Type B pancreatic cell (in vitro differentiated cells): Measurements from ENCODE around the gene DTNB. TPM values are rescaled to one million over a fixed set of nuclear protein-coding genes. Genes with fewer than 3 reads are reported as not detected.

Source experiments
- DNase-seq: peaks from one replicate; pipeline ENCODE4 v3.0.0; 2021; ENCODE audit warnings: mixed read lengths; ENCODE audit not compliant: unreplicated experiment; ENCODE audit errors: extremely low spot score
- H3K27ac Mint-ChIP-seq: 2 replicates; pipeline ENCODE4 v1.8.0; 2021; ENCODE audit warnings: mild to moderate bottlenecking, mixed read lengths
- H3K27me3 Mint-ChIP-seq: 2 replicates; pipeline ENCODE4 v1.8.0; 2021; ENCODE audit warnings: mixed read lengths
- H3K36me3 Mint-ChIP-seq: 2 replicates; pipeline ENCODE4 v1.8.0; 2021; ENCODE audit warnings: mixed read lengths
- H3K4me1 Mint-ChIP-seq: one replicate; pipeline ENCODE4 v1.8.0; 2021; ENCODE audit warnings: mixed read lengths; ENCODE audit not compliant: unreplicated experiment
- H3K4me3 Mint-ChIP-seq: 2 replicates; pipeline ENCODE4 v1.8.0; 2021; ENCODE audit warnings: mild to moderate bottlenecking, mixed read lengths
- H3K9me3 Mint-ChIP-seq: 2 replicates; pipeline ENCODE4 v1.8.0; 2021; ENCODE audit warnings: mixed read lengths
- CTCF ChIP-seq: fragments of 200-600 bp; sonication (generic); conservative IDR thresholded peaks from 2 replicates; pipeline ENCODE4 v1.5.0; 2021; ENCODE audit warnings: antibody characterized with exemption, mild to moderate bottlenecking
- total RNA-seq: library from RNA; stranded (reverse); gene quantifications from 2 replicates; pipeline ENCODE4 v1.2.1, GENCODE V29; 2021; ENCODE audit warnings: low replicate concordance

Gene DTNB
- total RNA-seq, 1 donor from 2014 or later = 28.6 TPM

DNA sequence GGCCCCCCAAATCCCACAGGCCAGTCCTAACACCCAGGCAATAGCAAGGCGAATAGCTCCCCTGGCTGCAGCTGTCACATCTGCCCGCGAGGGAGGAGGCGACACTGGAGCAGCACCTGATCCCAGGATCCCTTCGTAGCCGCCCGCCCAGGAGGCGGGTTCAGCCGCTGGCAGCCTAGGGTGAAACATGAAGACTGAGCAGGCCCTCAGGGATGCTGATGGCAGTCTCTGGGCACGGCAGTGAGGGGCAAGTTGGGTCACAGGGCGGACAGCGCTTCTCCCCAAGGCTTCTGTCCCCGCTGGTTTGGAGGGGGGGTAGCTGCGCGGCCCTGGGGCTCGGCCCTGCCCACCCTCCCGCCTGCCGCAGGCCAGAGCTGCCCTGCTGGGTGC is 333.6 kb downstream of the DTNB start:
- Mint-ChIP-seq H3K36me3 (no peaks in the 10 kb centered on the region), H3K27ac (peak overlapping the region; percentile 82), H3K4me1 (peaks cover 29% of the 10 kb centered on the region), H3K27me3 (no peaks in the 10 kb centered on the region), H3K9me3 (no peaks in the 10 kb centered on the region), H3K4me3 (peak overlapping the region; percentile 89)
- DNase-seq = no peak
- TF ChIP-seq CTCF = no peak

DNA sequence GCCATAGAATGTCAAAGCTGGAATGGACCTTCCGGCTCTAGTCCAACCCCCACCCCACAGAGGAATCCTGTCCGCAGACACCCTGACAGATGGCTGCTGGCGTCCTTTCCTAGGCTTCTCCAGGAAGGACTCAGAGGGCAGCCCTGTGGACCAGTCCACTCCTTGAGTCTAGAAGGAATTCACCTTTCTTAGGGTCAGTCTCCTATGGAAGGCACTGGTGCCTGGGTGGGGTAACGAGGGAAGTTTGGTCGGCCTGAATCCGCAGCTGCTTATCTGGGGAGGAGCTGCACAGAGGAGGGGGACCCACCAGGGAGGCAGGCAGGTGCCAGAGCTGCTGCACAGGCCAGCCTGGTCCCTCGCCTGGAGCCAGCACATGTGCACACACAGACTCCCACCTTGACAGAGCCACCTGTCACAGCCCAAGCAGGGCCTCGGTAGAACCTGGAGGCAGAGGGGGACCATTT is 334.1 kb downstream of the DTNB start:
- Mint-ChIP-seq H3K27ac (peak overlapping the region; percentile 82), H3K27me3 (no peaks in the 10 kb centered on the region), H3K4me3 (peak overlapping the region; percentile 89), H3K36me3 (no peaks in the 10 kb centered on the region), H3K4me1 (peaks cover 35% of the 10 kb centered on the region), H3K9me3 (no peaks in the 10 kb centered on the region)
- no peak for TF ChIP-seq CTCF
- DNase-seq = no peak

DNA sequence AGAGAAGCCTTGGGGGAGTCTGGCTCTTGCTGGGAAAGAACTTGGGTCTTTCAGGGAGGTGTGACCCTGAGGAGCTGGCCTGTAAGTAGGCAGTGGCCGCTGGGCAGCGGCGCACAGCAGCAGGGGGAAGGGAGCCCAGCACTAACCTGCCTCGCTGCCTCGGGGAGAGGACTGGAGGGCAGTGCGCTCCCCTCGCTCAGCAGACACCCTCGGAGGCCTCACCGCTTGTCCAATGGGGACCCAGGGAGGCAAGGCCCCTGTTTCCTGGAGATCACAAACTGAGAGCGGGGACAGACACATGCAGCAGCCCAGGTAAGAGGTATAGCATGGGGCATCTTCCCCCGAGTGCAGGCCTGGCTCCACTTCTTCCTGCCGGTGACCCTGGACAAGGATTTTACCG is 335.0 kb downstream of the DTNB start:
- TF ChIP-seq CTCF = no peak
- no peaks in the 10 kb centered on the region for H3K36me3 Mint-ChIP-seq
- H3K27me3 Mint-ChIP-seq = no peaks in the 10 kb centered on the region
- no peak for DNase-seq
- peaks cover 35% of the 10 kb centered on the region for H3K4me1 Mint-ChIP-seq
- no peaks in the 10 kb centered on the region for H3K9me3 Mint-ChIP-seq
- H3K27ac Mint-ChIP-seq = no peak overlapping the region
- peak overlapping the region; percentile 89 for H3K4me3 Mint-ChIP-seq

GRCh38 chr2:25337891-25338290 is 335.5 kb downstream of the DTNB start:
- Mint-ChIP-seq H3K9me3 (no peaks in the 10 kb centered on the region), H3K36me3 (no peaks in the 10 kb centered on the region), H3K27me3 (no peaks in the 10 kb centered on the region), H3K27ac (peak overlapping the region; percentile 73), H3K4me1 (peaks cover 35% of the 10 kb centered on the region), H3K4me3 (no peak overlapping the region)
- no peak for DNase-seq
- TF ChIP-seq CTCF = no peak

DNA sequence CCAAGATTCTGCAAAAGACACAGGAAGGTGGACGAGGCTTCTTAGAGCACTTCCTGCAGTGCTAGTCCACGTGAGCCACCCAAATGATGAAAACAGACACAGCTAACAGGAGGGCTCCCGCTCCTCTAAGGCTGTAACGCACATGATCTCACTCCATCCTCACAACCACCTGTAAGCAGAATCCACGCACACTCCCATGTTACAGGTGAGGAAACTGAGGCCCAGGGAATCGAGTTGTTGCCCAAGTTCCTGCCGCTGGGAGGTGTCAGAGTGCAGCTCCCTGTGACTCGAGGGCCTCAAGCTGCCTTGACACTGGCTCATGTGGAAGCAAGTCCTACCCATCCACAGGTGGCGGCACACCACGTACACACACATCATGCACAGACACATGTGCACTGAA is 336.1 kb downstream of the DTNB start:
- Mint-ChIP-seq H3K27me3 (no peaks in the 10 kb centered on the region), H3K27ac (peak overlapping the region; percentile 73), H3K9me3 (no peaks in the 10 kb centered on the region), H3K4me1 (peaks cover 35% of the 10 kb centered on the region), H3K36me3 (no peaks in the 10 kb centered on the region), H3K4me3 (peak overlapping the region; percentile 59)
- no peak for DNase-seq
- no peak for TF ChIP-seq CTCF

DNA sequence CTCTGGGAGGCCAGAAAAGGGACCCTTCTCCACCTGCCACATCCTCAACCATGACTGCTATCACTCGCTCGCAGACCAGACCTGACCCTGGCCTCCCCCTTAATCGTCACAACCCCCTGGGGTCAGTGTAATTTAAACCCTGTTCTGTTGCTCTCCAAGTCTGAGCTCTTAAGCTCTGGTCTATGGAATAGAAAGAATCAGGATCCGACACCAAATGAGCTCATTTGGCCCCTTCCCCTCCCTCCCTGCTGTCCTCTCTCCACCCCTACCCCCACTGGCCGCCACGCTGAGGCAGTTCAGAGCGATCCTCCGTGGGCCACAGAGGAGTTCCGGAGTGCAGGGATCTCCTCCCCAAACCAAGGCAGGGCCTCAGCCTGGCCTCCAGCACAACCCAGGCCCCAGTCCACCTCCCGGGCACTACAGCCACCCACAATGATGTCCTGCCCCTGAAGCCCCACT is 337.0 kb downstream of the DTNB start:
- Mint-ChIP-seq H3K4me1 (peaks cover 40% of the 10 kb centered on the region), H3K4me3 (peak overlapping the region; percentile 56)
- TF ChIP-seq CTCF = no peak

More for the DNA sequence above, 337.0 kb downstream of the DTNB start:
- Mint-ChIP-seq H3K27ac (peak overlapping the region; percentile 73), H3K27me3 (no peaks in the 10 kb centered on the region), H3K9me3 (no peaks in the 10 kb centered on the region), H3K36me3 (peaks cover 5% of the 10 kb centered on the region)
- no peak for DNase-seq
